K562 (cell line): ENCODE results near the gene SIGLEC9. TPM values are rescaled to one million over a fixed set of nuclear protein-coding genes. Genes with fewer than 3 reads are reported as not detected.

ENCODE experiments used
- BCLAF1 ChIP-seq, 2 experiments: fragments of 450-650 bp in 1 of 2; IDR thresholded peaks; 2 replicates each; pipeline ENCODE4 v1.6.1; 2011 to 2017; ENCODE audit warnings: low read depth in 2 of 2, antibody characterized with exemption in 1 of 2, borderline replicate concordance in 1 of 2, low read length in 1 of 2, mild to moderate bottlenecking in 1 of 2, mixed read lengths in 1 of 2; ENCODE audit not compliant: control insufficient read depth in 1 of 2
- CBFB ChIP-seq: sonication (generic); formaldehyde crosslinking; IDR thresholded peaks from 2 replicates; pipeline ENCODE4 v1.4.0; 2020; ENCODE audit warnings: mild to moderate bottlenecking, missing genetic modification reagents
- NR3C1 ChIP-seq: sonication (generic); formaldehyde crosslinking; IDR thresholded peaks from 2 replicates; pipeline ENCODE4 v1.8.1; 2022; ENCODE audit warnings: missing genetic modification reagents
- REST ChIP-seq, 2 experiments: fragments of 450-650 bp; formaldehyde crosslinking in 1 of 2; IDR thresholded peaks; 2 replicates each; pipeline versions ENCODE4 v1.4.0 to v1.6.1; 2014 to 2020; ENCODE audit warnings: mild to moderate bottlenecking in 2 of 2, borderline replicate concordance in 1 of 2, low read depth in 1 of 2
- TFAP4 ChIP-seq: sonication (generic); formaldehyde crosslinking; IDR thresholded peaks from 2 replicates; pipeline ENCODE4 v1.8.0; 2022; ENCODE audit warnings: missing genetic modification reagents, mild to moderate bottlenecking, moderate library complexity, borderline replicate concordance
- ZKSCAN8 ChIP-seq: fragments of 200-800 bp; sonication (Bioruptor generic); IDR thresholded peaks from 2 replicates; pipeline ENCODE4 v1.6.1; 2016; ENCODE audit warnings: missing genetic modification characterization, missing compliant biosample characterization
- ZNF395 ChIP-seq: fragments of 200-800 bp; sonication (Bioruptor generic); IDR thresholded peaks from 2 replicates; pipeline ENCODE4 v1.6.1; 2017; ENCODE audit warnings: missing genetic modification characterization, missing compliant biosample characterization
- ZNF583 ChIP-seq: fragments of 250-450 bp; sonication (Bioruptor Pico); IDR thresholded peaks from 2 replicates; pipeline ENCODE4 v1.4.0; 2020
- ZNF639 ChIP-seq, 2 experiments: fragments of 200-800 bp in 1 of 2; sonication (Bioruptor generic) in 1 of 2; sonication (generic) in 1 of 2; formaldehyde crosslinking in 1 of 2; IDR thresholded peaks in 1 of 2; conservative IDR thresholded peaks in 1 of 2; 2 replicates each; pipeline versions ENCODE4 v1.5.0 to v1.6.1; 2016 to 2020; ENCODE audit warnings: missing compliant biosample characterization in 1 of 2, missing genetic modification characterization in 1 of 2, missing genetic modification reagents in 1 of 2
- polyA plus RNA-seq, 8 experiments: library from polyadenylated mRNA; depleted of rRNA in 4 of 8; stranded (reverse) in 5 of 8; unstranded in 3 of 8; fragments of >200 nt; fragmentation: Nextera tagmentation in 2 of 8; fragmentation: Illumina TruSeq in 1 of 8; extraction: Ambion mirVana in 2 of 8; extraction: Trizol in 1 of 8; gene quantifications; 2 replicates each; pipeline versions ENCODE4 v1.2.1 to v1.2.3, GENCODE V29; 2011 to 2014; ENCODE audit warnings: inconsistent platforms in 1 of 8, missing spikeins in 1 of 8
- total RNA-seq, 7 experiments: library from RNA; depleted of rRNA in 6 of 7; stranded (reverse); fragments of >200 nt in 6 of 7; fragmentation: Illumina TruSeq in 2 of 7; extraction: Trizol in 2 of 7; gene quantifications; 2 replicates each; pipeline versions ENCODE4 v1.2.1 to v1.2.3, GENCODE V29; 2011 to 2021; ENCODE audit warnings: low replicate concordance in 1 of 7

The SIGLEC9 gene
- total and polyA plus RNA-seq, 9 of the 15 experiments (the other 6 are each of a cell fraction or from before 2014, with no cell fraction given) = 0.09 to 0.34 (median 0.22) TPM; not detected in 4

GRCh38 chr19:51136851-51137551, 12.3 kb downstream of the SIGLEC9 start (continued):
- TF ChIP-seq BCLAF1 (IDR thresholded peaks at IDR 0.05; ENCODE audit: borderline replicate concordance in 1 of 2, control insufficient read depth in 1 of 2, low read depth in 2 of 2, low read length in 1 of 2) (peak in 1 of 2 experiments; percentile 71; a peak in 1 of 4 replicates), CBFB (CRISPR knock-in tag) (no peak), ZNF395 (CRISPR knock-in tag) (0 out of 2 replicates have a peak, but pooled peaks have one; percentile 41), ZNF639 (CRISPR knock-in tag; conservative IDR thresholded peaks at IDR 0.05 in 1 of 2, IDR thresholded peaks at IDR 0.05 in 1 of 2) (peak in 1 of 2 experiments; percentile 72; a peak in 1 of 4 replicates), TFAP4 (CRISPR knock-in tag) (peak; percentile 34; the same call in 1 of the 2 replicates), ZKSCAN8 (peak; percentile 55; the same call in 1 of the 2 replicates), REST (IDR thresholded peaks at IDR 0.05; ENCODE audit: borderline replicate concordance) (peak; percentile 15; the same call in 1 of the 2 replicates), REST (CRISPR knock-in tag; IDR thresholded peaks at IDR 0.05; ENCODE audit: low read depth) (no peak), NR3C1 (CRISPR knock-in tag) (no peak), ZNF583 (CRISPR knock-in tag) (peak; percentile 48; the same call in 1 of the 2 replicates)
